Left lung (tissue), 10 donors: ENCODE data around the gene FNDC7. TPM values are rescaled to one million over a fixed set of nuclear protein-coding genes. Genes with fewer than 3 reads are reported as not detected.
"Not testable (repeated sequence)": the region's sequence is repeated elsewhere in the genome, so short reads cannot be mapped to it uniquely, and the experiment has no call there.

Experiments
- ATAC-seq: fragments of 200-7000 bp; cut with Tn5 transposase; one replicate; pipeline ENCODE4 v1.9.1; 2020; ENCODE audit warnings: moderate library complexity
- DNase-seq, 4 donors: peaks; one replicate each; pipeline ENCODE4 v3.0.0-alpha.2; 2013 to 2020
- H3K27ac ChIP-seq, 2 donors: fragments of 200-600 bp; sonication (generic) in 1 of 2; one replicate each; pipeline versions ENCODE4 v1.5.0 to v1.8.0; 2020 to 2021
- H3K27me3 ChIP-seq, 2 donors: fragments of 200-600 bp; sonication (generic) in 1 of 2; one replicate each; pipeline versions ENCODE4 v1.5.0 to v1.8.0; 2020 to 2021
- H3K36me3 ChIP-seq, 2 donors: fragments of 200-600 bp; sonication (generic) in 1 of 2; one replicate each; pipeline versions ENCODE4 v1.5.0 to v1.8.0; 2020 to 2021
- H3K4me1 ChIP-seq, 2 donors: fragments of 200-600 bp; one replicate each; pipeline ENCODE4 v1.8.0; 2021
- H3K4me3 ChIP-seq, 2 donors: fragments of 200-600 bp; sonication (generic) in 1 of 2; one replicate each; pipeline versions ENCODE4 v1.5.0 to v1.8.0; 2020 to 2021; ENCODE audit warnings: mild to moderate bottlenecking in 1 of 2
- H3K9me3 ChIP-seq, 2 donors: fragments of 200-600 bp; sonication (generic) in 1 of 2; one replicate each; pipeline versions ENCODE4 v1.5.0 to v1.8.0; 2020 to 2021
- intact Hi-C, 2 donors: fragments of 100-400 bp; cut with DNase I; formaldehyde crosslinking; loops; one replicate each; pipeline versions ENCODE4 v1.11.2 to v1.14.2; 2022
- polyA plus RNA-seq, 6 donors: library from polyadenylated mRNA; unstranded; fragments of 120-200 nt; gene quantifications; one replicate each; pipeline ENCODE4 v1.2.1, GENCODE V29; 2013; ENCODE audit not compliant: insufficient read length in 6 of 6
- total RNA-seq, 2 donors: library from RNA; stranded (reverse); fragmentation: NEBNext Ultra II Directional; extraction: Animal tissue kit (Norgen Biotek cat#: 25700); gene quantifications; one replicate each; pipeline ENCODE4 v1.2.1, GENCODE V29; 2021
- TF ChIP-seq, protein P1 (sequence below), 2 donors: fragments of 200-600 bp; sonication (generic) in 1 of 2; IDR thresholded peaks; one replicate each; pipeline versions ENCODE4 v1.5.0 to v1.8.0; 2021; ENCODE audit warnings: antibody characterized with exemption in 2 of 2
- donor health status: DM: no; HTN: yes; CAD: no.
- donor health status: DM: no; HTN: no; CAD: no.

The FNDC7 gene
- total and polyA plus RNA-seq, 8 donors: 0.06 to 0.07 TPM; not detected in 6

DNA sequence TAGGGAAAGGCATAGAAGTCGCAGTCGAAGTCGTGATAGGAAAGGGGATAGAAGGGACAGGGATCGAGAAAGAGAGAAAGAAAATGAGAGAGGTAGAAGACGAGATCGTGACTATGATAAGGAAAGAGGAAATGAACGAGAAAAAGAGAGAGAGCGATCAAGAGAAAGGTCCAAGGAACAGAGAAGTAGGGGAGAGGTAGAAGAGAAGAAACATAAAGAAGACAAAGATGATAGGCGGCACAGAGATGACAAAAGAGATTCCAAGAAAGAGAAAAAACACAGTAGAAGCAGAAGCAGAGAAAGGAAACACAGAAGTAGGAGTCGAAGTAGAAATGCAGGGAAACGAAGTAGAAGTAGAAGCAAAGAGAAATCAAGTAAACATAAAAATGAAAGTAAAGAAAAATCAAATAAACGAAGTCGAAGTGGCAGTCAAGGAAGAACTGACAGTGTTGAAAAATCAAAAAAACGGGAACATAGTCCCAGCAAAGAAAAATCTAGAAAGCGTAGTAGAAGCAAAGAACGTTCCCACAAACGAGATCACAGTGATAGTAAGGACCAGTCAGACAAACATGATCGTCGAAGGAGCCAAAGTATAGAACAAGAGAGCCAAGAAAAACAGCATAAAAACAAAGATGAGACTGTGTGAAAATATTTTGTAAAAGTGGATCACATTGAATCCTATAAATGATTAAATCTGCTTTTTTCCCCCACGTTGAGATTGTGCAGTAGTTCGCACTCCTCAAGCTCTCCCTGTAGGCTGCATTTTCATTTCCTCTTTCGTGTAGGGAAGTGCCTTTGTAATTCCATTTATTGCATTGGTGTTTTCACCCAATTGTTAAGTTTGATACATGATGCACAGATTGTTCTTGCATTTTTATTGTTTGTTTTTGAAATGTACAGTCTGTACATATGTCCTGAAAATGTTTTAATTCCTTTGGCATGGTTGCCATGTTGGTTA lies 13.1 kb upstream of the FNDC7 start:
- H3K4me1 ChIP-seq: peaks cover 7 to 36% of the 10 kb centered on the region in 2 donors
- H3K9me3 ChIP-seq: no peaks in the 10 kb centered on the region
- no peak overlapping the region for H3K4me3 ChIP-seq
- peak overlapping the region; percentile 2 to 58 for H3K27ac ChIP-seq
- peaks cover 0 to 71% of the 10 kb centered on the region in 2 donors for H3K36me3 ChIP-seq
- peak; percentile 40 for ATAC-seq
- intact Hi-C loops: no loop called here
- TF ChIP-seq, protein P1, sequence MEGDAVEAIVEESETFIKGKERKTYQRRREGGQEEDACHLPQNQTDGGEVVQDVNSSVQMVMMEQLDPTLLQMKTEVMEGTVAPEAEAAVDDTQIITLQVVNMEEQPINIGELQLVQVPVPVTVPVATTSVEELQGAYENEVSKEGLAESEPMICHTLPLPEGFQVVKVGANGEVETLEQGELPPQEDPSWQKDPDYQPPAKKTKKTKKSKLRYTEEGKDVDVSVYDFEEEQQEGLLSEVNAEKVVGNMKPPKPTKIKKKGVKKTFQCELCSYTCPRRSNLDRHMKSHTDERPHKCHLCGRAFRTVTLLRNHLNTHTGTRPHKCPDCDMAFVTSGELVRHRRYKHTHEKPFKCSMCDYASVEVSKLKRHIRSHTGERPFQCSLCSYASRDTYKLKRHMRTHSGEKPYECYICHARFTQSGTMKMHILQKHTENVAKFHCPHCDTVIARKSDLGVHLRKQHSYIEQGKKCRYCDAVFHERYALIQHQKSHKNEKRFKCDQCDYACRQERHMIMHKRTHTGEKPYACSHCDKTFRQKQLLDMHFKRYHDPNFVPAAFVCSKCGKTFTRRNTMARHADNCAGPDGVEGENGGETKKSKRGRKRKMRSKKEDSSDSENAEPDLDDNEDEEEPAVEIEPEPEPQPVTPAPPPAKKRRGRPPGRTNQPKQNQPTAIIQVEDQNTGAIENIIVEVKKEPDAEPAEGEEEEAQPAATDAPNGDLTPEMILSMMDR (IDR thresholded peaks at IDR 0.05): no peak
- H3K27me3 ChIP-seq: no peaks in the 10 kb centered on the region
- no peak for DNase-seq

GRCh38 chr1:108701176-108701849 lies 11.4 kb upstream of the FNDC7 start:
- intact Hi-C loops: no loop called here
- TF ChIP-seq, protein P1 (IDR thresholded peaks at IDR 0.05): no peak
- H3K36me3 ChIP-seq: peaks cover 0 to 61% of the 10 kb centered on the region in 2 donors
- ATAC-seq (no peak), DNase-seq (no peak)
- no peaks in the 10 kb centered on the region for H3K9me3 ChIP-seq
- no peaks in the 10 kb centered on the region for H3K27me3 ChIP-seq
- no peak overlapping the region for H3K27ac ChIP-seq
- H3K4me3 ChIP-seq: no peak overlapping the region
- peaks cover 0 to 19% of the 10 kb centered on the region in 2 donors for H3K4me1 ChIP-seq

GRCh38 chr1:108702109-108702508 lies 10.6 kb upstream of the FNDC7 start:
- H3K9me3 ChIP-seq, DNase-seq, ATAC-seq, H3K4me3 ChIP-seq, H3K27ac ChIP-seq, intact Hi-C loops, H3K27me3 ChIP-seq: not testable (repeated sequence)
- peaks cover 0 to 53% of the 10 kb centered on the region in 2 donors for H3K36me3 ChIP-seq
- peaks cover 0 to 11% of the 10 kb centered on the region in 2 donors for H3K4me1 ChIP-seq

DNA sequence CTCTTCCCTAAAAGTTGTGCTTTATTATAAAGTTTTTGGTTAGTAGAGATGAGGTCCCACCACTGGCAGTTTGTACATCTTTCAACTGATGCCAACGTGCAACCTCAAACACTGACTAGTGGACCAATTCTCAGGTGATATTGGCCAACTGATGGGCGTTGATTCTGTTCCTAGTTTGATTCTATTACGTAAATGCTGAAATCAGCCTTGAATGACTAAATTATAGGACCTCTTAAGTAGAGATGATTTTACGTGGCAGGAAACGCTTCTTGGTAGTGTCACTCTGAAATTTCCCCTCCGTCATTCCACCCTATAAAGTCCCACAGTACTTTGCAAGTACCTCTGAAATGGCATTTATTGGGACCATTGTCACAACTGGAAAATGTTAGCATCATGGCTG lies 8.8 kb upstream of the FNDC7 start:
- H3K4me1 ChIP-seq: peaks cover 0 to 11% of the 10 kb centered on the region in 2 donors
- TF ChIP-seq, protein P1 (IDR thresholded peaks at IDR 0.05): no peak
- intact Hi-C loops: no loop called here
- no peak overlapping the region for H3K4me3 ChIP-seq
- no peaks in the 10 kb centered on the region for H3K9me3 ChIP-seq
- no peaks in the 10 kb centered on the region for H3K27me3 ChIP-seq
- DNase-seq (no peak), ATAC-seq (no peak)
- peak overlapping the region in 1 of 2 donors; percentile 55 for H3K27ac ChIP-seq
- H3K36me3 ChIP-seq: peaks cover 0 to 34% of the 10 kb centered on the region in 2 donors

DNA sequence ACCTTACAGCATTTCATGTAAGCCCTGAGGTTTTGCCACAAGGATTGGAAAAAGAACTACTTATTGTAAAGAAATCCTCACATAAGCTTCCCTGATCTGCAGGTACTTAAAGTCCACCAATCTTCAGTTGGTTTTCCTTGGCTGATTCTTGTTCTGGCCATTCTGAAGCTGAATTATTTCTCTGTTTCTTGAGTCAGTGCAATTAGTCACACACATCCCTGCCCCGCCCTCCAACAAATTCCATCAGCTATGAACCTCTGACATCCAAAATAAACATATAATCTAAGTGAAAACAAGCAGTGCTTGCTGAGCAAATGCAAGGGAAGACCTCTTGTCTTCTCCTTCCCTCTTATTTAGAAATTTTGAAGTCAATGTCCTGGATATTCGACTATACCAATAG lies 8.2 kb upstream of the FNDC7 start:
- H3K9me3 ChIP-seq: no peaks in the 10 kb centered on the region
- ATAC-seq (no peak), DNase-seq (no peak)
- intact Hi-C loops: no loop called here
- no peak overlapping the region for H3K4me3 ChIP-seq
- TF ChIP-seq, protein P1 (IDR thresholded peaks at IDR 0.05): no peak
- peaks cover 0 to 5% of the 10 kb centered on the region in 2 donors for H3K4me1 ChIP-seq
- no peaks in the 10 kb centered on the region for H3K27me3 ChIP-seq
- H3K36me3 ChIP-seq: peaks cover 0 to 29% of the 10 kb centered on the region in 2 donors
- no peak overlapping the region for H3K27ac ChIP-seq
